Stimulated activated naive CD8-positive, alpha-beta T cell treated with anti-CD3 and anti-CD28 coated beads, Interleukin-15, amount 100 ng/mL, for 72 hours (primary cell): ENCODE results near the gene SYT13.

Source experiments
- ATAC-seq: fragments of 150-1000 bp; cut with Tn5 transposase; 2 replicates; pipeline ENCODE4 v1.10.0; 2021; ENCODE audit warnings: mild to moderate bottlenecking, moderate library complexity
- DNase-seq, 2 donors: peaks; one replicate each; pipeline ENCODE4 v3.0.0; 2021 to 2022
- H3K27ac Mint-ChIP-seq, 2 donors: one replicate each; pipeline ENCODE4 v1.8.0; 2022; ENCODE audit warnings: mild to moderate bottlenecking in 2 of 2, mixed read lengths in 2 of 2, moderate library complexity in 2 of 2
- H3K27me3 Mint-ChIP-seq: one replicate; pipeline ENCODE4 v1.8.0; 2022; ENCODE audit warnings: mixed read lengths
- H3K4me1 Mint-ChIP-seq: one replicate; pipeline ENCODE4 v1.8.0; 2022; ENCODE audit warnings: mild to moderate bottlenecking, mixed read lengths
- H3K4me3 Mint-ChIP-seq, 2 donors: one replicate each; pipeline ENCODE4 v1.8.0; 2022; ENCODE audit warnings: mild to moderate bottlenecking in 2 of 2, mixed read lengths in 2 of 2, moderate library complexity in 1 of 2
- H3K9me3 Mint-ChIP-seq, 2 donors: one replicate each; pipeline ENCODE4 v1.8.0; 2022; ENCODE audit warnings: mixed read lengths in 2 of 2

The SYT13 gene

GRCh38 chr11:45210846-45211245 is 75.3 kb downstream of the SYT13 start:
- Mint-ChIP-seq H3K9me3 (no peaks in the 10 kb centered on the region), H3K27ac (peak overlapping the region in 1 of 2 donors; percentile 94), H3K4me3 (no peak overlapping the region), H3K4me1 (peaks cover 22% of the 10 kb centered on the region), H3K27me3 (no peaks in the 10 kb centered on the region)
- no peak for DNase-seq
- no peak for ATAC-seq

GRCh38 chr11:45209891-45210699 is 76.0 kb downstream of the SYT13 start:
- H3K4me3 Mint-ChIP-seq = no peak overlapping the region
- H3K27ac Mint-ChIP-seq = peak overlapping the region; percentile 84 to 94
- H3K27me3 Mint-ChIP-seq = no peaks in the 10 kb centered on the region
- no peaks in the 10 kb centered on the region for H3K9me3 Mint-ChIP-seq
- peaks cover 17% of the 10 kb centered on the region for H3K4me1 Mint-ChIP-seq
- no peak for ATAC-seq
- no peak for DNase-seq

GRCh38 chr11:45209000-45209879 is 76.9 kb downstream of the SYT13 start:
- Mint-ChIP-seq H3K27me3 (no peaks in the 10 kb centered on the region), H3K4me3 (no peak overlapping the region)
- no peak for ATAC-seq

GRCh38 chr11:45208135-45208534 is 78.0 kb downstream of the SYT13 start:
- ATAC-seq (no peak), DNase-seq (no peak)
- Mint-ChIP-seq H3K9me3 (peaks cover 0 to 1% of the 10 kb centered on the region in 2 donors), H3K4me1 (peaks cover 15% of the 10 kb centered on the region), H3K4me3 (no peak overlapping the region), H3K27ac (no peak overlapping the region), H3K27me3 (no peaks in the 10 kb centered on the region)

More at GRCh38 chr11:45209000-45209879, 76.9 kb downstream of the SYT13 start:
- DNase-seq = no peak
- no peaks in the 10 kb centered on the region for H3K9me3 Mint-ChIP-seq
- H3K4me1 Mint-ChIP-seq = peaks cover 15% of the 10 kb centered on the region
- H3K27ac Mint-ChIP-seq = no peak overlapping the region

- ATAC-seq (no peak), DNase-seq (no peak)
- peaks cover 0 to 7% of the 10 kb centered on the region in 2 donors for H3K9me3 Mint-ChIP-seq
- H3K27me3 Mint-ChIP-seq = no peaks in the 10 kb centered on the region
- no peak overlapping the region for H3K4me3 Mint-ChIP-seq
- no peak overlapping the region for H3K27ac Mint-ChIP-seq
- H3K4me1 Mint-ChIP-seq = peaks cover 20% of the 10 kb centered on the region
Observed at GRCh38 chr11:45205978-45206377, 80.2 kb downstream of the SYT13 start.

GRCh38 chr11:45204761-45205160 is 81.4 kb downstream of the SYT13 start:
- Mint-ChIP-seq H3K9me3 (peaks cover 0 to 7% of the 10 kb centered on the region in 2 donors), H3K27me3 (no peaks in the 10 kb centered on the region), H3K4me3 (no peak overlapping the region), H3K4me1 (peaks cover 11% of the 10 kb centered on the region), H3K27ac (no peak overlapping the region)
- ATAC-seq (peak; percentile 26), DNase-seq (no peak)

- DNase-seq = no peak
- no peaks in the 10 kb centered on the region for H3K9me3 Mint-ChIP-seq
- H3K4me3 Mint-ChIP-seq = no peak overlapping the region
- H3K27me3 Mint-ChIP-seq = no peaks in the 10 kb centered on the region
- ATAC-seq = no peak
- no peak overlapping the region for H3K27ac Mint-ChIP-seq
- no peaks in the 10 kb centered on the region for H3K4me1 Mint-ChIP-seq
Observed at GRCh38 chr11:45193695-45194094, 92.4 kb downstream of the SYT13 start.
